Hematopoietic multipotent progenitor cell (in vitro differentiated cells): ENCODE measurements around the gene S1PR4. TPM values are rescaled to one million over a fixed set of nuclear protein-coding genes. Genes with fewer than 3 reads are reported as not detected.
"Not testable (repeated sequence)": the region's sequence is repeated elsewhere in the genome, so short reads cannot be mapped to it uniquely, and the experiment has no call there.

Experiments used
- DNase-seq, 3 donors: peaks; one replicate each; pipeline ENCODE4 v3.0.0-alpha.2; 2011 to 2015; ENCODE audit warnings: low read depth in 2 of 3, low spot score in 2 of 3
- total RNA-seq: library from RNA; depleted of rRNA; stranded (reverse); fragments of >200 nt; gene quantifications from one replicate; pipeline ENCODE4 v1.2.3, GENCODE V29; 2012

Gene S1PR4
- total RNA-seq, 1 donor, result 331 TPM

- peak in 2 of 3 donors; percentile 30 to 61 for DNase-seq
Observed at GRCh38 chr19:3210347-3211017, 31.9 kb downstream of the S1PR4 start.

- no peak for DNase-seq
Observed at GRCh38 chr19:3211191-3211590, 32.6 kb downstream of the S1PR4 start.

- no peak for DNase-seq
Observed at GRCh38 chr19:3213159-3213558, 34.6 kb downstream of the S1PR4 start.

GRCh38 chr19:3216874-3217273, 38.3 kb downstream of the S1PR4 start:
- DNase-seq, result no peak

GRCh38 chr19:3220576-3220975, 42.0 kb downstream of the S1PR4 start:
- DNase-seq, result no peak

GRCh38 chr19:3221576-3221975, 43.0 kb downstream of the S1PR4 start:
- DNase-seq, result not testable (repeated sequence)

- no peak for DNase-seq
Observed at GRCh38 chr19:3222709-3223108, 44.1 kb downstream of the S1PR4 start.

GRCh38 chr19:3224346-3225168, 46.0 kb downstream of the S1PR4 start, which contains the start of gene CELF5:
TSS of gene CELF5 (plus strand) at chr19:3224661. CDS start at chr19:3224740, 79 bp downstream.
- DNase-seq, result peak; percentile 34 to 62 (median 54)

- no peak for DNase-seq
Observed at GRCh38 chr19:3225169-3225485, 46.6 kb downstream of the S1PR4 start.

- DNase-seq, result no peak
Observed at GRCh38 chr19:3225677-3226093, 47.1 kb downstream of the S1PR4 start.

- no peak for DNase-seq
Observed at GRCh38 chr19:3227054-3227626, 48.6 kb downstream of the S1PR4 start.

- DNase-seq, result no peak
Observed at GRCh38 chr19:3229346-3229743, 50.8 kb downstream of the S1PR4 start.

Other genes with a start within 250 kb of the S1PR4 start
- gene ZNF77, start 233.8 kb upstream of the S1PR4 start, total RNA-seq, result 3.8 TPM
- 0.27 TPM for gene TLE6, start 201.2 kb upstream of the S1PR4 start, total RNA-seq
- gene TLE2, start 149.5 kb upstream of the S1PR4 start, total RNA-seq, result 0.27 TPM
- 304 TPM for gene TLE5, start 116.3 kb upstream of the S1PR4 start, total RNA-seq
- 18.6 TPM for gene GNA11, start 84.4 kb upstream of the S1PR4 start, total RNA-seq
- gene GNA15, start 42.7 kb upstream of the S1PR4 start, total RNA-seq, result 258 TPM
- 53.9 TPM for gene NCLN, start 7.2 kb downstream of the S1PR4 start, total RNA-seq
- under 0.01 TPM for gene CELF5, start 45.9 kb downstream of the S1PR4 start, total RNA-seq
- gene NFIC, start 187.8 kb downstream of the S1PR4 start, total RNA-seq, result 36.1 TPM